Inflammatory macrophage treated with lipopolysaccharide for 4 hours (primary cell): ENCODE measurements around the gene THOC1.

Experiments used
- DNase-seq: peaks from one replicate; pipeline ENCODE4 v3.0.0-alpha.2; 2020

THOC1 gene

GRCh38 chr18:211582-211981, 56.3 kb downstream of the THOC1 start:
- DNase-seq: no peak

- no peak for DNase-seq
Measured at GRCh38 chr18:210733-211132, 57.1 kb downstream of the THOC1 start.

- DNase-seq: no peak
Measured at GRCh38 chr18:210075-210474, 57.8 kb downstream of the THOC1 start.

GRCh38 chr18:199768-200167, 68.1 kb downstream of the THOC1 start:
- DNase-seq: no peak

GRCh38 chr18:199214-199613, 68.6 kb downstream of the THOC1 start:
- no peak for DNase-seq

- no peak for DNase-seq
Measured at GRCh38 chr18:195651-196050, 72.2 kb downstream of the THOC1 start.

GRCh38 chr18:192801-193200, 75.0 kb downstream of the THOC1 start:
- no peak for DNase-seq

- DNase-seq: no peak
Measured at GRCh38 chr18:191725-192124, 76.1 kb downstream of the THOC1 start.

GRCh38 chr18:189254-189653, 78.6 kb downstream of the THOC1 start:
- no peak for DNase-seq

- no peak for DNase-seq
Measured at GRCh38 chr18:183769-184168, 84.1 kb downstream of the THOC1 start.

- DNase-seq: no peak
Measured at GRCh38 chr18:181711-182110, 86.1 kb downstream of the THOC1 start.

GRCh38 chr18:179499-179898, 88.3 kb downstream of the THOC1 start:
- no peak for DNase-seq

GRCh38 chr18:172361-172760, 95.5 kb downstream of the THOC1 start:
- DNase-seq: no peak
